ENCODE results near the gene AFM.

The AFM gene

GRCh38 chr4:73440653-73441052, 40.9 kb upstream of the AFM start:
- Histone ChIP-seq H3K9ac (ENCODE audit: low read length) (no peak overlapping the region), H3K4me3 (ENCODE audit: low read length) (no peak overlapping the region), H3K79me2 (ENCODE audit: low read length) (no peaks in the 10 kb centered on the region), H3K27me3 (replicated peaks; ENCODE audit: insufficient read depth, low read length) (no peaks in the 10 kb centered on the region), H2AFZ (ENCODE audit: low read length) (no peak overlapping the region), H3K9me3 (replicated peaks; ENCODE audit: insufficient read depth, low read length) (no peaks in the 10 kb centered on the region), H3K36me3 (replicated peaks; ENCODE audit: insufficient read depth, low read length) (no peaks in the 10 kb centered on the region), H3K4me1 (ENCODE audit: low read length) (no peaks in the 10 kb centered on the region), H4K20me1 (ENCODE audit: insufficient read depth, low read length) (no peaks in the 10 kb centered on the region), H3K9me2 (replicated peaks; ENCODE audit: insufficient read depth, low read length) (no peaks in the 10 kb centered on the region), H3K27ac (ENCODE audit: low read length) (no peak overlapping the region), H3K4me2 (ENCODE audit: low read depth, low read length) (no peak overlapping the region), H3F3A (ENCODE audit: insufficient read depth, low read length) (no peaks in the 10 kb centered on the region)
- TF ChIP-seq CTCF (IDR thresholded peaks at IDR 0.05; ENCODE audit: low read length) (no peak), EZH2 (optimal IDR thresholded peaks at IDR 0.05; ENCODE audit: low read depth, low read length) (no peak), EZH2phosphoT487 (IDR thresholded peaks at IDR 0.05; ENCODE audit: low read length) (no peak)
- DNase-seq: no peak

GRCh38 chr4:73442275-73442674, 39.3 kb upstream of the AFM start:
- Histone ChIP-seq H3K4me3 (ENCODE audit: low read length) (no peak overlapping the region), H3K4me1 (ENCODE audit: low read length) (no peaks in the 10 kb centered on the region), H2AFZ (ENCODE audit: low read length) (no peak overlapping the region), H3K9me3 (replicated peaks; ENCODE audit: insufficient read depth, low read length) (no peaks in the 10 kb centered on the region), H3K36me3 (replicated peaks; ENCODE audit: insufficient read depth, low read length) (no peaks in the 10 kb centered on the region), H3K27me3 (replicated peaks; ENCODE audit: insufficient read depth, low read length) (no peaks in the 10 kb centered on the region), H3K27ac (ENCODE audit: low read length) (no peak overlapping the region), H3K9me2 (replicated peaks; ENCODE audit: insufficient read depth, low read length) (no peaks in the 10 kb centered on the region), H3F3A (ENCODE audit: insufficient read depth, low read length) (no peaks in the 10 kb centered on the region), H3K9ac (ENCODE audit: low read length) (no peak overlapping the region), H3K4me2 (ENCODE audit: low read depth, low read length) (no peak overlapping the region), H3K79me2 (ENCODE audit: low read length) (no peaks in the 10 kb centered on the region), H4K20me1 (ENCODE audit: insufficient read depth, low read length) (no peaks in the 10 kb centered on the region)
- no peak for DNase-seq
- no peak for TF ChIP-seq EZH2 (optimal IDR thresholded peaks at IDR 0.05; ENCODE audit: low read depth, low read length)
- no peak for TF ChIP-seq EZH2phosphoT487 (IDR thresholded peaks at IDR 0.05; ENCODE audit: low read length)
- no peak for TF ChIP-seq CTCF (IDR thresholded peaks at IDR 0.05; ENCODE audit: low read length)

- no peaks in the 10 kb centered on the region for H3K79me2 ChIP-seq (ENCODE audit: low read length)
- no peaks in the 10 kb centered on the region for H3F3A ChIP-seq (ENCODE audit: insufficient read depth, low read length)
- H4K20me1 ChIP-seq (ENCODE audit: insufficient read depth, low read length): no peaks in the 10 kb centered on the region
- no peak for DNase-seq
- H3K4me1 ChIP-seq (ENCODE audit: low read length): no peaks in the 10 kb centered on the region
- no peak overlapping the region for H3K27ac ChIP-seq (ENCODE audit: low read length)
- H3K4me2 ChIP-seq (ENCODE audit: low read depth, low read length): no peak overlapping the region
- H3K9ac ChIP-seq (ENCODE audit: low read length): no peak overlapping the region
- H3K36me3 ChIP-seq (replicated peaks; ENCODE audit: insufficient read depth, low read length): no peaks in the 10 kb centered on the region
- H3K27me3 ChIP-seq (replicated peaks; ENCODE audit: insufficient read depth, low read length): no peaks in the 10 kb centered on the region
- H3K9me2 ChIP-seq (replicated peaks; ENCODE audit: insufficient read depth, low read length): no peaks in the 10 kb centered on the region
- H2AFZ ChIP-seq (ENCODE audit: low read length): no peak overlapping the region
- TF ChIP-seq EZH2phosphoT487 (IDR thresholded peaks at IDR 0.05; ENCODE audit: low read length): no peak
- no peak for TF ChIP-seq CTCF (IDR thresholded peaks at IDR 0.05; ENCODE audit: low read length)
- no peak for TF ChIP-seq EZH2 (optimal IDR thresholded peaks at IDR 0.05; ENCODE audit: low read depth, low read length)
- H3K9me3 ChIP-seq (replicated peaks; ENCODE audit: insufficient read depth, low read length): no peaks in the 10 kb centered on the region
- no peak overlapping the region for H3K4me3 ChIP-seq (ENCODE audit: low read length)
These were observed 38.3 kb upstream of the AFM start for GRCh38 chr4:73443224-73443623.

All from MM.1S (cell line).